A673 (cell line): ENCODE data around the gene GBX2.

Source experiments
- CTCF ChIP-seq: fragments of 300-800, 200-600 bp; sonication (generic); conservative IDR thresholded peaks from 2 replicates; pipeline ENCODE4 v1.5.1; 2017; ENCODE audit warnings: low read depth, mild to moderate bottlenecking, antibody characterized with exemption, low read length, moderate library complexity, mixed read lengths
- EZH2 ChIP-seq: fragments of 200-600 bp; sonication (generic); IDR thresholded peaks from 2 replicates; pipeline ENCODE4 v1.6.1; 2017; ENCODE audit warnings: borderline replicate concordance, low read depth, mild to moderate bottlenecking, mixed read lengths, antibody characterized with exemption, low read length; ENCODE audit not compliant: poor library complexity, severe bottlenecking

DNA sequence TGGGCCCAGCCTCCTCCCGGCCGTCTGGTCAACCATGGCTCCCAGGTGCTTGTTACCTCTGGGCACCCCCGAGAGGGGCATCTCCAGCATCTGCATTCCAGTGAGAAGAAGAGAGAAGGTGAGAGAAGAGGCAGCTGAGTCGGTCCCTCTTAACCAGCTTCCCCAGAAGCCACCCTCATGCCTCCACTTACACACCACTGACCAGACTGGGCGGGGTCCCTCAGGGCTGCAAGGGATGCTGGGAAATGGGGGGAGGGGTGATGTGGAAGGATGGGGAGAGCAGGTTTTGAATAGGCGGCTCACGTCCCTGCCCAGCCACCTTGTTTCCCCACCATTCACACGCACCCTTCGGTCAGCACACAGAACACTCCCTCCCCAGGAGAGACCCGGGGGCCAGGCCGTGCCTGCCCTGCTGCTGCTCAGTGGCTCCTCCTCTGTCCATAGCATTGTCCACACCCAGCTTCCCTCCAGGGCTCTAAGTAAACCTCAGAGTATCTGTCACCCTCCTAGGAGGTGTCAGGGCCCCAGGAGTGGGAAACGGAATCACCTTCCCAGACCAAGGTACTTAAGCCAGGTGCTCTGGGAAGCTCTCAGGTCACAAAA lies 34.7 kb downstream of the GBX2 start:
- TF ChIP-seq CTCF (no peak), EZH2 (no peak)
